HL-60 (cell line): ENCODE data around the gene S1PR2.

Experiments used
- CTCF ChIP-seq: IDR thresholded peaks from one replicate; pipeline ENCODE4 v1.5.1; 2011; ENCODE audit warnings: low read length, control low read depth, inconsistent platforms; ENCODE audit not compliant: insufficient read depth
- GABPA ChIP-seq: IDR thresholded peaks from 2 replicates; pipeline ENCODE4 v1.6.1; 2012; ENCODE audit warnings: low read depth
- POLR2AphosphoS5 ChIP-seq: IDR thresholded peaks from 2 replicates; pipeline ENCODE4 v1.6.1; 2012; ENCODE audit warnings: low read depth

GRCh38 chr19:10217085-10217484, 14.0 kb downstream of the S1PR2 start:
- TF ChIP-seq CTCF (no peak), POLR2AphosphoS5 (no peak), GABPA (no peak)
